Activated CD8-positive, alpha-beta memory T cell treated with anti-CD3 and anti-CD28 coated beads, Interleukin-2, amount 10 ng/mL, durations not matched to agents 7 days and 5 days (primary cell): ENCODE measurements around the gene SPATA2. TPM values are rescaled to one million over a fixed set of nuclear protein-coding genes. Genes with fewer than 3 reads are reported as not detected.

ENCODE experiments used
- total RNA-seq, 2 experiments: library from RNA; stranded (reverse); gene quantifications; one replicate each; pipeline ENCODE4 v1.2.3, GENCODE V29; 2021

Gene SPATA2
- total RNA-seq, 2 experiments from 2014 or later: 10.2 to 11.1 TPM

Other genes with a start within 250 kb of the SPATA2 start
- 10 to 100 TPM; 28.1 to 30.9 TPM for gene B4GALT5, start 201.7 kb downstream of the SPATA2 start, total RNA-seq
- gene SLC9A8, start 102.7 kb downstream of the SPATA2 start, total RNA-seq: 10 to 100 TPM; 16.3 to 24.9 TPM
- gene RNF114, start 20.9 kb upstream of the SPATA2 start, total RNA-seq: 10 to 100 TPM; 65.2 to 74.4 TPM
- under 1 TPM; 0.21 to 0.61 TPM for gene SNAI1, start 67.5 kb upstream of the SPATA2 start, total RNA-seq
- 100 to 1,000 TPM; 140 to 158 TPM for gene UBE2V1, start 197.6 kb upstream of the SPATA2 start, total RNA-seq
- 10 to 100 TPM; 24.2 to 25.4 TPM for gene PEDS1, start 238.2 kb upstream of the SPATA2 start, total RNA-seq